ENCODE measurements around the gene SNORC.

The SNORC gene

GRCh38 chr2:232910376-232910775, 40.3 kb downstream of the SNORC start:
- H3K27ac ChIP-seq = no peak overlapping the region
- peaks cover 58% of the 10 kb centered on the region for H3K27me3 ChIP-seq
- no peak overlapping the region for H3K4me3 ChIP-seq (ENCODE audit: low read depth in 1 of 2, low read length in 1 of 2)
- no peak for TF ChIP-seq CTCF (IDR thresholded peaks at IDR 0.05)
- no peaks in the 10 kb centered on the region for H3K9me3 ChIP-seq
- H3K36me3 ChIP-seq = no peaks in the 10 kb centered on the region
- no peaks in the 10 kb centered on the region for H3K4me1 ChIP-seq (ENCODE audit: control insufficient read depth in 1 of 2, insufficient read depth in 1 of 2, low read depth in 1 of 2, low read length in 1 of 2)

GRCh38 chr2:232911712-232912277, 41.7 kb downstream of the SNORC start:
- H3K4me1 ChIP-seq (ENCODE audit: control insufficient read depth in 1 of 2, insufficient read depth in 1 of 2, low read depth in 1 of 2, low read length in 1 of 2) = no peaks in the 10 kb centered on the region
- no peak overlapping the region for H3K4me3 ChIP-seq (ENCODE audit: low read depth in 1 of 2, low read length in 1 of 2)
- no peak overlapping the region for H3K27ac ChIP-seq
- no peaks in the 10 kb centered on the region for H3K9me3 ChIP-seq
- TF ChIP-seq CTCF (IDR thresholded peaks at IDR 0.05) = no peak
- peaks cover 70% of the 10 kb centered on the region for H3K27me3 ChIP-seq
- H3K36me3 ChIP-seq = no peaks in the 10 kb centered on the region

- no peak for TF ChIP-seq CTCF (IDR thresholded peaks at IDR 0.05)
- Histone ChIP-seq H3K36me3 (no peaks in the 10 kb centered on the region), H3K4me3 (ENCODE audit: low read depth in 1 of 2, low read length in 1 of 2) (no peak overlapping the region), H3K4me1 (ENCODE audit: control insufficient read depth in 1 of 2, insufficient read depth in 1 of 2, low read depth in 1 of 2, low read length in 1 of 2) (no peaks in the 10 kb centered on the region), H3K9me3 (no peaks in the 10 kb centered on the region), H3K27me3 (peaks cover 79% of the 10 kb centered on the region), H3K27ac (no peak overlapping the region)
Observed at GRCh38 chr2:232913903-232914302, 43.8 kb downstream of the SNORC start.

GRCh38 chr2:232919141-232919540, 49.1 kb downstream of the SNORC start:
- Histone ChIP-seq H3K36me3 (no peaks in the 10 kb centered on the region), H3K9me3 (no peaks in the 10 kb centered on the region), H3K27ac (no peak overlapping the region), H3K4me3 (ENCODE audit: low read depth in 1 of 2, low read length in 1 of 2) (no peak overlapping the region), H3K27me3 (peaks cover 86% of the 10 kb centered on the region), H3K4me1 (ENCODE audit: control insufficient read depth in 1 of 2, insufficient read depth in 1 of 2, low read depth in 1 of 2, low read length in 1 of 2) (no peaks in the 10 kb centered on the region)
- no peak for TF ChIP-seq CTCF (IDR thresholded peaks at IDR 0.05)

- no peak overlapping the region for H3K27ac ChIP-seq
- no peaks in the 10 kb centered on the region for H3K9me3 ChIP-seq
- H3K36me3 ChIP-seq = no peaks in the 10 kb centered on the region
- no peak overlapping the region for H3K4me3 ChIP-seq (ENCODE audit: low read depth in 1 of 2, low read length in 1 of 2)
- peaks cover 86% of the 10 kb centered on the region for H3K27me3 ChIP-seq
- no peaks in the 10 kb centered on the region for H3K4me1 ChIP-seq (ENCODE audit: control insufficient read depth in 1 of 2, insufficient read depth in 1 of 2, low read depth in 1 of 2, low read length in 1 of 2)
- no peak for TF ChIP-seq CTCF (IDR thresholded peaks at IDR 0.05)
Observed at GRCh38 chr2:232920055-232920454, 50.0 kb downstream of the SNORC start.

GRCh38 chr2:232920760-232921159, 50.7 kb downstream of the SNORC start:
- Histone ChIP-seq H3K27ac (no peak overlapping the region), H3K4me1 (ENCODE audit: control insufficient read depth in 1 of 2, insufficient read depth in 1 of 2, low read depth in 1 of 2, low read length in 1 of 2) (no peaks in the 10 kb centered on the region), H3K4me3 (ENCODE audit: low read depth in 1 of 2, low read length in 1 of 2) (no peak overlapping the region), H3K27me3 (peaks cover 88% of the 10 kb centered on the region), H3K36me3 (no peaks in the 10 kb centered on the region), H3K9me3 (no peaks in the 10 kb centered on the region)
- no peak for TF ChIP-seq CTCF (IDR thresholded peaks at IDR 0.05)
